HS-5 (cell line): ENCODE results near the gene CHURC1.

ENCODE experiments used
- DNase-seq: peaks from one replicate; pipeline ENCODE4 v3.0.0-alpha.2; 2012; ENCODE audit warnings: low read depth

Gene CHURC1

GRCh38 chr14:64956697-64957406 lies 42.6 kb downstream of the CHURC1 start:
- DNase-seq: no peak

DNA sequence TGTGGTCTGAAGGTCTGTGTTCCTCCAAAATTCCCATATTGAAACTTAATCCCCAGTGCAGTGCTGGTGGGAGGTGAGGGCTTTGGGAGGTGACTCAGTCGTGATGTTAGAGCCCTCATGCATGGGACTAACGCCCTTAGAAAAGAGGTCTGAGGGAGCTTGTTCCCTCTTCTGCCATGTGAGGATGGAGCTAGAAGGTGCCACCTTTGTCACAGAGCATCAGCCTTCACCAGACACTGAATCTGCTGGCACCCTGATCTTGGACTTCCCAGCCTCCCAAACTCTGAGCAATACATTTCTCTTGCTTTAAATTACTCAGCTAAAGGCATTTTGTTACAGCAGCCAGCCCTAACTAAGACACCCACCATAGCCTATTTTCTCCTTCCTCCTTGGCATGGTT lies 43.9 kb downstream of the CHURC1 start:
- no peak for DNase-seq

DNA sequence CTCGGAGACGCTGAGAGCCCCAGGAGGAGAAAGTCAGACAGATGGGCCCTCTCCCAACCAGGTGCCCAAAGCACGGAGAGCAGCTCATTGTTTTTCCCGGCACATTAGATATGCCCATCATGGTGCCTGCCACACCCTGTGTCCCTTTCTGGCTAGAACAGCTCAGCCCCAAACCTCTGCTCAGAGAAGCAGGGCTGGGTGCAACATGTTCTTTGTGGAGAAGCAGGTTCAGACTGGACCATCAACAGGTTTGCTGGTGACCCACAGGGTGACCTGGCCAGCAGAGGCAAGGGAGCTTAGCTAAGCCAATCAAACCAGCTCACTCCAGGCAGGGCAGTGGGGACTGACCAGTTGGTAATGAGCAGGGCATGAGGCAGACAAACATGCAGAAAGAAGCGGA lies 44.5 kb downstream of the CHURC1 start:
- DNase-seq: no peak

- no peak for DNase-seq
Observed at GRCh38 chr14:64960762-64961276, 46.6 kb downstream of the CHURC1 start.

DNA sequence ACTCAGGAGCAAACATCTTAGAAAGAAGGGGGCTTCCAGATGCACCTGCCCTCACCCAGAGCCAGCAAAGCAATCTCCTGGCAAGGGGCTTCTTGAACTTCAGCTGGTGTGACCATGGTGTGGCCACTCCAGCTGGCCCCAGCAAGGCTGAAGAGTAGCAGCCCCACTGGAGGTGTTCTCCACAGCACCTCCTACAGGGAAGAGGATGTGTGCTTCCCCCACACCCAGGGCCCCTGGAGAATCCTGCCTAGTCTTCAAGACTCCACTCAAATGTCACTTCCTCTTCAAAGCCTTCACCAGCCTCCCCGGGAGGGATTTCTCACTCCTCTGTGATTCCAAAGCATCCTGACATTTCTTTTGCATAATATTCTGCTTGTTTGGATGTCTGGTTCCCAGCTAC lies 49.4 kb downstream of the CHURC1 start:
- DNase-seq: no peak

GRCh38 chr14:64965356-64966000 lies 51.2 kb downstream of the CHURC1 start:
- DNase-seq: no peak

- DNase-seq: no peak
Observed at GRCh38 chr14:64966976-64967375, 52.7 kb downstream of the CHURC1 start.

GRCh38 chr14:64968167-64968566 lies 53.9 kb downstream of the CHURC1 start:
- no peak for DNase-seq

GRCh38 chr14:64968651-64969050 lies 54.4 kb downstream of the CHURC1 start:
- no peak for DNase-seq

DNA sequence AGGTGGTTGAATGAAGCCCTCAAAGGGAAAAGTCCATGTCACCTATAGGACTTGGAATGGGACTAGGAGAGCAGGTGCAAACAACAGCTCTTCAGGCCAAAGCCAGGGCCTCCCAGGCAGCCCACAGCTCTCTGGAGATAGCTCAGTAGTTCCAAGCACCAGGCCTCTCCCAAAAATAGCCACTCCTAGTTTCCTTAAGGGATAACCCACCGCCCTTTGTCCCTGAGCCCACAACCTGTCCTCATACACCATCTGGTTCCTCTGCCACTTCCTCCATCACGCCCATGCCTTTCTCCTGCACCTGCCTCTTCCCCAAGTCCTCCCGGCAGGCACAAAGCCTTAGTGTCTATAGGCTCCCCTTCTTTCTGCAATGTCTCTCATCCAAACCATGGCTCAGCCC lies 55.8 kb downstream of the CHURC1 start:
- no peak for DNase-seq

DNA sequence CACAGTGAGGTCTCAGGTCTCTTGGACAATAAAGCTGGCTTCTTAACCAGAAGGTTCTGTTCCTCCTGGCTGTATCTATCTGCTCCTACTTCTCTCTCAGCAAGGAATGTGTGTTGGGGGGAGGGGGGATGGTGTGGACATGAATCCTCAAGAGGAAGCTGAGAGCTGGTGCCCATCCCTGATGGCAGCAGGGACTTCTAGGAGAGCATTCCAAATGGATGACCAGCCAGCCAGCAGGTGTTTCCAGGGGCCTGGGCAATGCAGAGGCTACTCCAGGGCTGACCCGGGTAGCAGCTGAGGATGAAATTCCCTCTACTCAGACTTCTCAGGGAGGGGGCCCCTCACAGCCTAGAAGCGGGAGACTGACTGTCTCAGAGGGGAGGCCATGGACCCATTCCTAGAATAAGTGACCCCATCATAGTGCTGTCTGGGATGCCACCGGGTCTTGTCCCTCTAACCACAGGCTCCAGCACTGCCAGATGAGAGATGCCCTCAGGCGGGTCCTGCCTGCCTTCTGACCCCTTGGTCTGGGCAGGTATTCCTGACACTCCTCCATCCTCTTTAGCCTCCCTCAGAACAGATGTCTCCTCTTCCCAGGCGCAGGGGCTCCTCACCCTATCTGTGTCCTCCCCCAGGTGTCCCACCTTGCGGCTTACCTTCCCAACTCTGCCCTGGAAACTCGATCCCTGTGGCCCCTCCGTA lies 56.7 kb downstream of the CHURC1 start:
- no peak for DNase-seq

- no peak for DNase-seq
Observed at GRCh38 chr14:64971491-64971942, 57.3 kb downstream of the CHURC1 start.

GRCh38 chr14:64971943-64972791 lies 57.9 kb downstream of the CHURC1 start, which contains the start of gene RAB15:
RAB15 (minus strand) TSS chr14:64972336; CDS start chr14:64972076, 260 bp downstream.
- DNase-seq: no peak

GRCh38 chr14:64973026-64973442 lies 58.8 kb downstream of the CHURC1 start:
- DNase-seq: no peak

GRCh38 chr14:64973826-64974225 lies 59.6 kb downstream of the CHURC1 start:
- DNase-seq: no peak

DNA sequence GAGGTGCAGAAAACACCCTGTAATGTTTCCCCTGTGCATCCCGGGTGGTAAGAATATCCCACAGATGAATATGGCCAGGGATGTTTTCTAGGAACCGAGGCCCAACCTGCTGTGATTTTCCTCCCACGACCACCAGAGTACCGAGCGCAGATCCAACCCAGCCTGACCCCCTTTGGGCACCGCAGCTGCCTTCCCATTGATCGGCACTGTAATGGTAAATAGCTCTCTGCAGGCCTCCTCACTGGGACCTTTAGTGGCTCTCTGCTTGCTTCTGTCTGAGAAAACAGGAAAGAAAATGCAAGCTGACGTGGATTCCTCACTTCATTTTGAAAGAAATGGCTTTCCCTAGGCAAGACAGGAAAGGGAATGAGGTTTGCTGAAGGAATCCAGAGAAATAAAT lies 60.3 kb downstream of the CHURC1 start:
- DNase-seq: no peak

DNA sequence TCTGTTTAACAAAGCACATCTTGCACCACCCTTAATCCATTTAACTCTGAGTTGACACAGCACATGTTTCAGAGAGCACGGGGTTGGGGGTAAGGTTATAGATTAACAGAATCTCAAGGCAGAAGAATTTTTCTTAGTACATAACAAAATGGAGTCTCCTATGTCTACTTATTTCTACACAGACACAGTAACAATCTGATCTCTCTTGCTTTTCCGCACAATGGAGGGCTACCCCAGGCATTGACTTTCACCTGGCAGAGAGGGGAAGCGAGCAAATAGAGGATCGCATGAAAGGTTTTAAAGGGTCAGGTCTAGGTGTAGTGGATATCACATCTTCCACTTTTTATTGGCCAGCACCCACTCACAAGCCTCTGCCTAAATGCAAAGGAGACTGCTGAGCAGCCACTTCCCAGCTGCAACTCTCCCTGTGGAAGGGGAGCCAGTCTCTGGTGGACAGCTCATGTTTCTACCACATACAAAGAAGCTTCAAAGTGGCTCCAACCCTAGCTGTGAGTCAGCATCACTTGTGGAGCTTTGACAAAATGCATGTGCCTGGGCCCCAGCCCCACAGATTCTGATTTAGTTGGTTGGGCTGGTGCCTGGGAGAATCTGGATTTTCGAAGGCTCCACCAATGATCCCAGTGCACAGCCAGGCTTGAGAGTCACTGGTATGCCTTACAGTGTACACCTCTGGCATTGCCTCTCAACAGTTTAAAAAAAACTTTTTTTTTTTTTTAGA lies 65.2 kb downstream of the CHURC1 start:
- DNase-seq: no peak

GRCh38 chr14:64983439-64984310 lies 69.4 kb downstream of the CHURC1 start:
- no peak for DNase-seq
